Measurements from ENCODE around the gene TAF4B. TPM values are rescaled to one million over a fixed set of nuclear protein-coding genes. Genes with fewer than 3 reads are reported as not detected.

Gene TAF4B
- total and polyA plus RNA-seq, 10 of the 15 experiments (the other 5 are each of a cell fraction or from before 2014, with no cell fraction given): 2.3 to 15.0 (median 12.2) TPM

DNA sequence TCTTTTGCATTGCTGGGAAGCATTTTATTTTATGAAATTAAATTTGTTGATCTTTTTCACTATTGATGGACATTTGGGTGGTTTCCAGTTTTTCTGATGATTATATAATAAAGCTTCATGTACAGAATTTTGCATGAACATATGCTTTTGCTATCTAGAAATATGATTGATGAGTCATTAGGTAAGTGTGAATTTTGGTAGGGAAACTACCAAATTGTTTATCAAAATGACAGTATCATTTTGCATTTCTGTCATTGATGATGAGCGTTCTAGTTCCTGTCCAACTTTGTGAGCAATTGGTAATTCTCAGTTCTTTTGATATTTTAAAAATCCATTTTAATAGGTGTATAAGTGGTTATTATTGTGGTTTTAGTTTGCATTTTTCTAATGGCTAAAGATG, 67.7 kb downstream of the TAF4B start (continued):
- TF ChIP-seq SUPT20H (IDR thresholded peaks at IDR 0.05; ENCODE audit: borderline replicate concordance, control insufficient read depth, low read depth, low read length): no peak
- TF ChIP-seq MEF2B (IDR thresholded peaks at IDR 0.05; ENCODE audit: partially characterized antibody, poor library complexity, severe bottlenecking): no peak
- peak; percentile 35; the same call in 1 of the 2 replicates for TF ChIP-seq RELB (IDR thresholded peaks at IDR 0.05; ENCODE audit: low read depth)
- peak; percentile 59 for TF ChIP-seq MTA2 (IDR thresholded peaks at IDR 0.05; ENCODE audit: low read depth)
- peak; percentile 76 for TF ChIP-seq ATF7 (IDR thresholded peaks at IDR 0.05; ENCODE audit: low read depth)
- TF ChIP-seq USF2 (IDR thresholded peaks at IDR 0.05; ENCODE audit: borderline replicate concordance, low read depth, low read length): no peak
- peak; percentile 73 for TF ChIP-seq JUNB (IDR thresholded peaks at IDR 0.05)
- TF ChIP-seq ESRRA (IDR thresholded peaks at IDR 0.05; ENCODE audit: low read length): no peak
- TF ChIP-seq, protein P1, sequence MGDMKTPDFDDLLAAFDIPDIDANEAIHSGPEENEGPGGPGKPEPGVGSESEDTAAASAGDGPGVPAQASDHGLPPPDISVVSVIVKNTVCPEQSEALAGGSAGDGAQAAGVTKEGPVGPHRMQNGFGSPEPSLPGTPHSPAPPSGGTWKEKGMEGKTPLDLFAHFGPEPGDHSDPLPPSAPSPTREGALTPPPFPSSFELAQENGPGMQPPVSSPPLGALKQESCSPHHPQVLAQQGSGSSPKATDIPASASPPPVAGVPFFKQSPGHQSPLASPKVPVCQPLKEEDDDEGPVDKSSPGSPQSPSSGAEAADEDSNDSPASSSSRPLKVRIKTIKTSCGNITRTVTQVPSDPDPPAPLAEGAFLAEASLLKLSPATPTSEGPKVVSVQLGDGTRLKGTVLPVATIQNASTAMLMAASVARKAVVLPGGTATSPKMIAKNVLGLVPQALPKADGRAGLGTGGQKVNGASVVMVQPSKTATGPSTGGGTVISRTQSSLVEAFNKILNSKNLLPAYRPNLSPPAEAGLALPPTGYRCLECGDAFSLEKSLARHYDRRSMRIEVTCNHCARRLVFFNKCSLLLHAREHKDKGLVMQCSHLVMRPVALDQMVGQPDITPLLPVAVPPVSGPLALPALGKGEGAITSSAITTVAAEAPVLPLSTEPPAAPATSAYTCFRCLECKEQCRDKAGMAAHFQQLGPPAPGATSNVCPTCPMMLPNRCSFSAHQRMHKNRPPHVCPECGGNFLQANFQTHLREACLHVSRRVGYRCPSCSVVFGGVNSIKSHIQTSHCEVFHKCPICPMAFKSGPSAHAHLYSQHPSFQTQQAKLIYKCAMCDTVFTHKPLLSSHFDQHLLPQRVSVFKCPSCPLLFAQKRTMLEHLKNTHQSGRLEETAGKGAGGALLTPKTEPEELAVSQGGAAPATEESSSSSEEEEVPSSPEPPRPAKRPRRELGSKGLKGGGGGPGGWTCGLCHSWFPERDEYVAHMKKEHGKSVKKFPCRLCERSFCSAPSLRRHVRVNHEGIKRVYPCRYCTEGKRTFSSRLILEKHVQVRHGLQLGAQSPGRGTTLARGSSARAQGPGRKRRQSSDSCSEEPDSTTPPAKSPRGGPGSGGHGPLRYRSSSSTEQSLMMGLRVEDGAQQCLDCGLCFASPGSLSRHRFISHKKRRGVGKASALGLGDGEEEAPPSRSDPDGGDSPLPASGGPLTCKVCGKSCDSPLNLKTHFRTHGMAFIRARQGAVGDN (IDR thresholded peaks at IDR 0.05): no peak
- no peak for TF ChIP-seq RCOR1 (conservative IDR thresholded peaks at IDR 0.05; ENCODE audit: low read depth, low read length)
- peak; percentile 29 for TF ChIP-seq CUX1 (IDR thresholded peaks at IDR 0.05; ENCODE audit: insufficient replicate concordance, low read depth, low read length)

Measured in GM12878 (cell line).